HCT116 (cell line): ENCODE measurements around the gene FASN. TPM values are rescaled to one million over a fixed set of nuclear protein-coding genes. Genes with fewer than 3 reads are reported as not detected.

Experiments
- ATAC-seq: fragments of 200-7000 bp; cut with Tn5 transposase; 2 replicates; pipeline ENCODE4 v1.9.1; 2020; ENCODE audit warnings: mild to moderate bottlenecking, moderate library complexity
- BruUV-seq: library from RNA; stranded (reverse); fragments of 400-500 nt; replicated peaks from 2 replicates; lab custom pipeline; 2021; lab: Mats Ljungman, UMichigan
- CTCF ChIA-PET: fragments of 300-600 bp; sonication (Branson Sonifier 250); formaldehyde crosslinking; loops from one replicate; lab custom pipeline; 2021; ENCODE audit warnings: antibody characterized with exemption; lab: Charles Lee
- POLR2A ChIA-PET: fragments of 300-600, 350-600 bp; sonication (Branson Sonifier 250); formaldehyde crosslinking; loops from one replicate; lab custom pipeline; 2021; ENCODE audit warnings: antibody characterized with exemption; lab: Charles Lee
- RAD21 ChIA-PET, 2 experiments: fragments of 300-600 bp; sonication (Branson Sonifier 250); formaldehyde crosslinking; loops; one replicate each; lab custom pipeline; 2023; ENCODE audit warnings: low total read pairs in 2 of 2; ENCODE audit not compliant: uncharacterized antibody in 2 of 2, unreplicated experiment in 2 of 2, low non-redundant PET in 1 of 2; lab: Charles Lee
- DNase-seq: peaks from one replicate; pipeline ENCODE4 v3.0.0-alpha.2; 2010; ENCODE audit warnings: low read depth, low spot score
- H2AFZ ChIP-seq: fragments of 200-600 bp; shearing (Covaris generic), sonication (generic); 2 replicates; pipeline ENCODE4 v1.6.1; 2017; ENCODE audit warnings: low read depth, mixed run types, mixed read lengths, antibody characterized with exemption, low read length; ENCODE audit not compliant: poor library complexity, severe bottlenecking
- H3K27ac ChIP-seq: 2 replicates; pipeline ENCODE4 v1.5.1; 2012; ENCODE audit warnings: low read depth, low read length
- H3K27me3 ChIP-seq: fragments of 200-600 bp; sonication (generic); 2 replicates; pipeline ENCODE4 v1.6.1; 2016; ENCODE audit warnings: mixed run types, low read length, mixed read lengths; ENCODE audit not compliant: insufficient read depth
- H3K36me3 ChIP-seq, 2 experiments: fragments of 200-500 bp in 1 of 2; fragments of 200-600 bp in 1 of 2; sonication (Bioruptor generic) in 1 of 2; sonication (generic) in 1 of 2; 2 replicates each; pipeline versions ENCODE4 v1.5.1 to v1.6.1; 2014 to 2016; ENCODE audit warnings: low read length in 2 of 2, inconsistent platforms in 1 of 2, mixed read lengths in 1 of 2, mixed run types in 1 of 2; ENCODE audit not compliant: insufficient read depth in 2 of 2, control insufficient read depth in 1 of 2
- H3K4me1 ChIP-seq, 2 experiments: fragments of 200-600 bp in 1 of 2; sonication (generic) in 1 of 2; 2 replicates each; pipeline versions ENCODE4 v1.5.1 to v1.6.1; 2012 to 2017; ENCODE audit warnings: low read length in 2 of 2, inconsistent platforms in 1 of 2, mild to moderate bottlenecking in 1 of 2, mixed read lengths in 1 of 2, mixed run types in 1 of 2, moderate library complexity in 1 of 2; ENCODE audit not compliant: insufficient read depth in 2 of 2, control insufficient read depth in 1 of 2
- H3K4me2 ChIP-seq: fragments of 200-600 bp; sonication (generic); 2 replicates; pipeline ENCODE4 v1.6.1; 2017; ENCODE audit warnings: mixed run types, low read length, mixed read lengths
- H3K4me3 ChIP-seq, 2 experiments: fragments of 200-600 bp in 1 of 2; sonication (generic) in 1 of 2; replicated peaks in 1 of 2; 2 replicates each; pipeline ENCODE4 v1.5.1; 2011 to 2016; ENCODE audit warnings: low read length in 2 of 2, control low read depth in 1 of 2, low read depth in 1 of 2, mild to moderate bottlenecking in 1 of 2, mixed read lengths in 1 of 2, mixed run types in 1 of 2
- H3K79me2 ChIP-seq: fragments of 200-600 bp; sonication (generic); 2 replicates; pipeline ENCODE4 v1.6.1; 2017; ENCODE audit warnings: mild to moderate bottlenecking, mixed run types, low read length, moderate library complexity, mixed read lengths; ENCODE audit not compliant: insufficient read depth
- H3K9ac ChIP-seq: fragments of 200-600 bp; sonication (generic); 2 replicates; pipeline ENCODE4 v1.6.1; 2016; ENCODE audit warnings: low read length, mixed read lengths
- H3K9me2 ChIP-seq: fragments of 200-600 bp; sonication (generic), shearing (Covaris generic); 2 replicates; pipeline ENCODE4 v1.6.1; 2017; ENCODE audit warnings: mixed run types, mild to moderate bottlenecking, moderate library complexity; ENCODE audit not compliant: insufficient read depth
- H3K9me3 ChIP-seq, 2 experiments: fragments of 200-500 bp in 1 of 2; fragments of 200-600 bp in 1 of 2; sonication (Bioruptor generic) in 1 of 2; sonication (generic) in 1 of 2; 2 replicates each; pipeline ENCODE4 v1.6.1; 2014 to 2017; ENCODE audit warnings: low read length in 2 of 2, mixed read lengths in 2 of 2, inconsistent platforms in 1 of 2, low read depth in 1 of 2, mild to moderate bottlenecking in 1 of 2, mixed run types in 1 of 2, moderate library complexity in 1 of 2; ENCODE audit not compliant: control insufficient read depth in 1 of 2, insufficient read depth in 1 of 2
- H4K20me1 ChIP-seq: fragments of 200-600 bp; sonication (generic), shearing (Covaris generic); 2 replicates; pipeline ENCODE4 v1.6.1; 2017; ENCODE audit warnings: mixed run types, mild to moderate bottlenecking, moderate library complexity; ENCODE audit not compliant: insufficient read depth
- CBX3 ChIP-seq: IDR thresholded peaks from 2 replicates; pipeline ENCODE4 v1.6.1; 2012; ENCODE audit warnings: low read depth
- EGR1 ChIP-seq: IDR thresholded peaks from 2 replicates; pipeline ENCODE4 v1.6.1; 2012; ENCODE audit warnings: low read depth
- FOSL1 ChIP-seq: IDR thresholded peaks from 2 replicates; pipeline ENCODE4 v1.6.1; 2012; ENCODE audit warnings: low read depth
- JUND ChIP-seq: IDR thresholded peaks from 2 replicates; pipeline ENCODE4 v1.6.1; 2012
- POLR2A ChIP-seq: IDR thresholded peaks from 2 replicates; pipeline ENCODE4 v1.7.0; 2011; ENCODE audit warnings: borderline replicate concordance; ENCODE audit not compliant: insufficient read depth, insufficient read length; ENCODE audit errors: extremely low read depth
- RAD21 ChIP-seq: IDR thresholded peaks from 2 replicates; pipeline ENCODE4 v1.6.1; 2012; ENCODE audit warnings: low read depth, mild to moderate bottlenecking
- SIN3A ChIP-seq: IDR thresholded peaks from 2 replicates; pipeline ENCODE4 v1.6.1; 2012; ENCODE audit warnings: low read depth
- SRF ChIP-seq: IDR thresholded peaks from 2 replicates; pipeline ENCODE4 v1.6.1; 2012; ENCODE audit warnings: low read depth
- intact Hi-C: fragments of 100-400 bp; cut with micrococcal nuclease; formaldehyde crosslinking; loops from 2 replicates; pipeline ENCODE4 v1.10.0; 2022
- total RNA-seq: library from RNA; stranded (reverse); gene quantifications from one replicate; pipeline ENCODE4 v1.2.1, GENCODE V29; 2021; ENCODE audit not compliant: unreplicated experiment
- TF ChIP-seq, protein P1 (sequence below): IDR thresholded peaks from 2 replicates; pipeline ENCODE4 v1.6.1; 2011; ENCODE audit warnings: mild to moderate bottlenecking, low read length, moderate library complexity; ENCODE audit not compliant: insufficient replicate concordance; ENCODE audit errors: extremely low read depth

Gene FASN
- total RNA-seq, 1 experiment from 2014 or later, result 754 TPM

DNA sequence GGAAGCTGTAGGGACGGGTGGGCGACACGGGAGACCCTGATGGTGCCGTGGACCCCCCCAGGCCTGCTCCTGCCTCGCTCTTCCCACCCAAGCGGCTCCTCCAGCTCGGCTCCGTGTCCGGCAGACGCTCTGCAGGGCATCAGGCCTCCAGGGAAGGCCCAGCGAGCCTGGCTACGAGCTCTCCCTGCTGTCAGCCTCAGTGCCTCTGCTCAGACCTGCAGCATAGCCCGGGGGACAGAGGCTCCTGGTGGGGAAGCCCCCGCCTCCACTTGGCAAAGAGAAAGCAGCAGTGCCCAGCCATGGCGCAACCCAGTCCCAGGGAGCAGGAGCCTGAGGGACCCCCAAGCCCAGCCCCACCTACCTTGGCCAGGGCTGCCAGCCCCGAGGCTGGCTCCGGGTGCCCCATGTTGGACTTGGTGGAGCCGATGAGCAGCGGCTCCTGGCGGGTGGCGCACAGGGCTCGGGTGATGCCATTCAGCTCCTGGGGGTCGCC lies 5.9 kb downstream of the FASN start:
- DNase-seq, result no peak

More for the DNA sequence above, 5.9 kb downstream of the FASN start:
- Histone ChIP-seq H3K9ac (no peak overlapping the region), H3K79me2 (peaks cover 98% of the 10 kb centered on the region), H2AFZ (no peak overlapping the region), H4K20me1 (peaks cover 9% of the 10 kb centered on the region; the same call in 1 of the 2 replicates), H3K4me2 (no peak overlapping the region), H3K36me3 (peaks cover 82 to 95% of the 10 kb centered on the region in 2 experiments), H3K9me2 (no peaks in the 10 kb centered on the region), H3K27me3 (no peaks in the 10 kb centered on the region), H3K9me3 (no peaks in the 10 kb centered on the region), H3K4me1 (peaks cover 7 to 15% of the 10 kb centered on the region in 2 experiments), H3K4me3 (no peak overlapping the region), H3K27ac (peak overlapping the region; percentile 34; the same call in 1 of the 2 replicates)
- ChIA-PET CTCF (no interaction called here), POLR2A (no interaction called here), RAD21 (no interaction called here)
- no TSS peak for BruUV-seq
- no peak for ATAC-seq
- intact Hi-C loops, result no loop called here
- no peak for TF ChIP-seq JUND
- no peak for TF ChIP-seq SIN3A
- no peak for TF ChIP-seq EGR1
- TF ChIP-seq, protein P1, sequence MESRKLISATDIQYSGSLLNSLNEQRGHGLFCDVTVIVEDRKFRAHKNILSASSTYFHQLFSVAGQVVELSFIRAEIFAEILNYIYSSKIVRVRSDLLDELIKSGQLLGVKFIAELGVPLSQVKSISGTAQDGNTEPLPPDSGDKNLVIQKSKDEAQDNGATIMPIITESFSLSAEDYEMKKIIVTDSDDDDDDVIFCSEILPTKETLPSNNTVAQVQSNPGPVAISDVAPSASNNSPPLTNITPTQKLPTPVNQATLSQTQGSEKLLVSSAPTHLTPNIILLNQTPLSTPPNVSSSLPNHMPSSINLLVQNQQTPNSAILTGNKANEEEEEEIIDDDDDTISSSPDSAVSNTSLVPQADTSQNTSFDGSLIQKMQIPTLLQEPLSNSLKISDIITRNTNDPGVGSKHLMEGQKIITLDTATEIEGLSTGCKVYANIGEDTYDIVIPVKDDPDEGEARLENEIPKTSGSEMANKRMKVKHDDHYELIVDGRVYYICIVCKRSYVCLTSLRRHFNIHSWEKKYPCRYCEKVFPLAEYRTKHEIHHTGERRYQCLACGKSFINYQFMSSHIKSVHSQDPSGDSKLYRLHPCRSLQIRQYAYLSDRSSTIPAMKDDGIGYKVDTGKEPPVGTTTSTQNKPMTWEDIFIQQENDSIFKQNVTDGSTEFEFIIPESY, result no peak
- TF ChIP-seq POLR2A, result no peak
- no peak for TF ChIP-seq RAD21
- no peak for TF ChIP-seq FOSL1
- no peak for TF ChIP-seq CBX3
- TF ChIP-seq SRF, result no peak
